OCI-LY3 (cell line): ENCODE measurements around the gene SMIM36.

Source experiments
- CTCF ChIP-seq: fragments of 200-600, 300-600 bp; sonication (generic); IDR thresholded peaks from 2 replicates; pipeline ENCODE4 v1.5.1; 2014; ENCODE audit warnings: antibody characterized with exemption, low read length, low read depth
- EZH2phosphoT487 ChIP-seq: fragments of 200-600 bp; shearing (Covaris generic); IDR thresholded peaks from 2 replicates; pipeline ENCODE4 v1.6.1; 2018; ENCODE audit warnings: antibody characterized with exemption, mixed run types, low read depth

GRCh38 chr17:55520402-55520801 is 9.2 kb upstream of the SMIM36 start:
- TF ChIP-seq CTCF (no peak), EZH2phosphoT487 (no peak)
